Measurements from ENCODE around the gene DCLK3.

The DCLK3 gene

GRCh38 chr3:36769926-36770325 is 5.6 kb upstream of the DCLK3 start:
- DNase-seq (ENCODE audit: low spot score) = no peak

GRCh38 chr3:36765104-36765503 is 751 bp upstream of the DCLK3 start:
- no peak for DNase-seq (ENCODE audit: low spot score)

GRCh38 chr3:36764704-36765038 is 318 bp upstream of the DCLK3 start:
- no peak for DNase-seq (ENCODE audit: low spot score)

- no peak for DNase-seq (ENCODE audit: low spot score)
Observed at GRCh38 chr3:36762918-36763849, 1.2 kb downstream of the DCLK3 start.

GRCh38 chr3:36761779-36762178 is 2.6 kb downstream of the DCLK3 start:
- DNase-seq (ENCODE audit: low spot score) = no peak

- DNase-seq (ENCODE audit: low spot score) = no peak
Observed at GRCh38 chr3:36756269-36756668, 8.1 kb downstream of the DCLK3 start.

- no peak for DNase-seq (ENCODE audit: low spot score)
Observed at GRCh38 chr3:36751326-36751725, 13.0 kb downstream of the DCLK3 start.

GRCh38 chr3:36750737-36751136 is 13.6 kb downstream of the DCLK3 start:
- no peak for DNase-seq (ENCODE audit: low spot score)

- no peak for DNase-seq (ENCODE audit: low spot score)
Observed at GRCh38 chr3:36744763-36745162, 19.6 kb downstream of the DCLK3 start.

- DNase-seq (ENCODE audit: low spot score) = no peak
Observed at GRCh38 chr3:36743826-36744225, 20.5 kb downstream of the DCLK3 start.

- no peak for DNase-seq (ENCODE audit: low spot score)
Observed at GRCh38 chr3:36741285-36741684, 23.1 kb downstream of the DCLK3 start.

GRCh38 chr3:36740787-36741186 is 23.6 kb downstream of the DCLK3 start:
- DNase-seq (ENCODE audit: low spot score) = no peak

- DNase-seq (ENCODE audit: low spot score) = no peak
Observed at GRCh38 chr3:36738702-36739101, 25.7 kb downstream of the DCLK3 start.

GRCh38 chr3:36736301-36736700 is 28.1 kb downstream of the DCLK3 start:
- DNase-seq (ENCODE audit: low spot score) = no peak

GRCh38 chr3:36734742-36735141 is 29.6 kb downstream of the DCLK3 start:
- DNase-seq (ENCODE audit: low spot score) = no peak

GRCh38 chr3:36733723-36734122 is 30.6 kb downstream of the DCLK3 start:
- no peak for DNase-seq (ENCODE audit: low spot score)

- no peak for DNase-seq (ENCODE audit: low spot score)
Observed at GRCh38 chr3:36733162-36733696, 31.1 kb downstream of the DCLK3 start.

- no peak for DNase-seq (ENCODE audit: low spot score)
Observed at GRCh38 chr3:36730966-36731365, 33.4 kb downstream of the DCLK3 start.

GRCh38 chr3:36729204-36730056 is 34.9 kb downstream of the DCLK3 start:
- DNase-seq (ENCODE audit: low spot score) = no peak

GRCh38 chr3:36714343-36715086 is 49.8 kb downstream of the DCLK3 start:
- no peak for DNase-seq (ENCODE audit: low spot score)

- DNase-seq (ENCODE audit: low spot score) = no peak
Observed at GRCh38 chr3:36713904-36714303, 50.4 kb downstream of the DCLK3 start.

GRCh38 chr3:36710606-36711005 is 53.7 kb downstream of the DCLK3 start:
- DNase-seq (ENCODE audit: low spot score) = no peak

Measured in ecto neural progenitor cell (in vitro differentiated cells).